GM23338 (cell line): Measurements from ENCODE around the gene DCBLD1. TPM values are rescaled to one million over a fixed set of nuclear protein-coding genes. Genes with fewer than 3 reads are reported as not detected.

Source experiments
- ATAC-seq: fragments of 200-7000 bp; cut with Tn5 transposase; 3 replicates; pipeline ENCODE4 v1.9.1; 2020
- DNase-seq: peaks from one replicate; pipeline ENCODE4 v3.0.0-alpha.2; 2015; ENCODE audit warnings: low spot score
- H2AFZ ChIP-seq: fragments of 200-600 bp; sonication (generic); 2 replicates; pipeline ENCODE4 v1.8.0; 2016; ENCODE audit warnings: antibody characterized with exemption, mild to moderate bottlenecking, moderate library complexity
- H3F3A ChIP-seq: fragments of 200-600 bp; sonication (generic); replicated peaks from 2 replicates; pipeline ENCODE4 v1.8.0; 2017; ENCODE audit warnings: antibody characterized with exemption, mixed run types, low read depth
- H3K27ac ChIP-seq: fragments of 200-600 bp; sonication (generic); 2 replicates; pipeline ENCODE4 v1.6.1; 2016; ENCODE audit warnings: low read depth
- H3K27me3 ChIP-seq: fragments of 200-600 bp; sonication (generic); 2 replicates; pipeline ENCODE4 v1.8.0; 2016; ENCODE audit warnings: mild to moderate bottlenecking, mixed run types, moderate library complexity; ENCODE audit not compliant: insufficient read depth
- H3K36me3 ChIP-seq: fragments of 200-600 bp; sonication (generic); 2 replicates; pipeline ENCODE4 v1.8.0; 2016; ENCODE audit warnings: mild to moderate bottlenecking; ENCODE audit not compliant: insufficient read depth
- H3K4me1 ChIP-seq: fragments of 200-600 bp; sonication (generic); 2 replicates; pipeline ENCODE4 v1.8.0; 2016; ENCODE audit warnings: mild to moderate bottlenecking, moderate library complexity; ENCODE audit not compliant: insufficient read depth
- H3K4me2 ChIP-seq: fragments of 200-600 bp; sonication (generic); 2 replicates; pipeline ENCODE4 v1.7.1; 2017; ENCODE audit warnings: mixed run types
- H3K4me3 ChIP-seq: fragments of 200-600 bp; sonication (generic); 2 replicates; pipeline ENCODE4 v1.6.1; 2016; ENCODE audit warnings: mixed run types
- H3K79me2 ChIP-seq: fragments of 200-600 bp; sonication (generic); replicated peaks from 2 replicates; pipeline ENCODE4 v1.8.0; 2017; ENCODE audit warnings: mild to moderate bottlenecking; ENCODE audit not compliant: insufficient read depth
- H3K9me2 ChIP-seq: fragments of 200-600 bp; sonication (generic); 2 replicates; pipeline ENCODE4 v1.8.0; 2017; ENCODE audit not compliant: insufficient read depth
- H4K20me1 ChIP-seq: fragments of 200-600 bp; sonication (generic); replicated peaks from 2 replicates; pipeline ENCODE4 v1.8.0; 2017; ENCODE audit warnings: mild to moderate bottlenecking; ENCODE audit not compliant: insufficient read depth
- H3K27ac Mint-ChIP-seq: 2 replicates; pipeline ENCODE4 v1.8.0; 2020; ENCODE audit warnings: inconsistent platforms, mild to moderate bottlenecking, moderate library complexity, mixed read lengths
- H3K27me3 Mint-ChIP-seq: 3 replicates; pipeline ENCODE4 v1.8.0; 2022; ENCODE audit warnings: low read depth, mild to moderate bottlenecking, moderate library complexity, mixed read lengths, inconsistent platforms; ENCODE audit not compliant: insufficient read depth, poor library complexity
- H3K36me3 Mint-ChIP-seq: 3 replicates; pipeline ENCODE4 v1.8.0; 2021; ENCODE audit warnings: low read depth, mild to moderate bottlenecking, inconsistent platforms, moderate library complexity, mixed read lengths
- H3K4me1 Mint-ChIP-seq: 3 replicates; pipeline ENCODE4 v1.8.0; 2020; ENCODE audit warnings: mild to moderate bottlenecking, inconsistent platforms, mixed read lengths
- H3K4me3 Mint-ChIP-seq: 3 replicates; pipeline ENCODE4 v1.8.0; 2021; ENCODE audit warnings: moderate library complexity, mild to moderate bottlenecking, inconsistent platforms, mixed read lengths
- H3K9me3 Mint-ChIP-seq: 3 replicates; pipeline ENCODE4 v1.8.0; 2020; ENCODE audit warnings: moderate library complexity, mild to moderate bottlenecking, inconsistent platforms, mixed read lengths
- polyA plus RNA-seq: library from polyadenylated mRNA; unstranded; fragments of >200 nt; fragmentation: Nextera tagmentation; extraction: Ambion mirVana; gene quantifications from 2 replicates; pipeline ENCODE4 v1.2.1, GENCODE V29; 2016
- small RNA-seq: library from RNA; depleted of rRNA; stranded (forward); fragments of <200 nt; gene quantifications from one replicate; pipeline ENCODE3, GENCODE V24; 2014; ENCODE audit warnings: low replicate concordance
- total RNA-seq: library from RNA; depleted of rRNA; stranded (reverse); fragments of >200 nt; shearing (Covaris generic); gene quantifications from 2 replicates; pipeline ENCODE4 v1.2.3, GENCODE V29; 2014; rRNA removed
- TF ChIP-seq, protein P1 (sequence below): IDR thresholded peaks from 2 replicates; pipeline ENCODE4 v1.6.1; 2016; ENCODE audit warnings: antibody characterized with exemption
- TF ChIP-seq, protein P2 (sequence below), 2 experiments: fragments of 200-600 bp in 1 of 2; sonication (generic) in 1 of 2; conservative IDR thresholded peaks; 2 replicates each; pipeline versions ENCODE4 v1.5.1 to v1.6.1; 2016 to 2017; ENCODE audit warnings: antibody characterized with exemption in 2 of 2, low read depth in 2 of 2, mild to moderate bottlenecking in 2 of 2, moderate library complexity in 1 of 2

The DCBLD1 gene
- total and polyA plus RNA-seq, 2 experiments from 2014 or later: 4.2 to 7.6 TPM

DNA sequence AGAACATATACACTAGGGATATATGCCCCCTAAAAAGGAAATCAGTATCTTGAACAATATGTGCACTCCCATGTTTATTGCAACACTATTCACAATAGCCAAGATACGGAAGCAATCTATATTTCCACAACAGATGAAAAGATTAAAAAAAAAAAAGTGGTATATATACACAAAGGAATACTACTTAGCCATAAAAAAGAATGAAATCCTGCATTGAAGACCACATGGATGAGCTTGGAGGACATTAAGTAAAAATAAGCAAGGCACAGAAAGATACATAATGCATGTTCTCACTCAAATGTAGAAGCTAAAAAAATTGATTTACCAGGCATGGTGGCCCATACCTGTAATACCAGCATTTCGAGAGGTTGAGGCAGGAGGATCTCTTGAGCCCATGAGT, 115.3 kb downstream of the DCBLD1 start:
- Histone ChIP-seq H3K4me1 (peaks cover 6% of the 10 kb centered on the region; the same call in 1 of the 2 replicates), H2AFZ (no peak overlapping the region), H3F3A (no peaks in the 10 kb centered on the region), H4K20me1 (peaks cover 8% of the 10 kb centered on the region; the same call in 1 of the 2 replicates), H3K27me3 (no peaks in the 10 kb centered on the region), H3K36me3 (peaks cover 9% of the 10 kb centered on the region; the same call in 1 of the 2 replicates), H3K4me3 (no peak overlapping the region), H3K79me2 (peaks cover 92% of the 10 kb centered on the region), H3K9me2 (no peaks in the 10 kb centered on the region), H3K27ac (no peak overlapping the region), H3K4me2 (no peak overlapping the region)
- Mint-ChIP-seq H3K4me1 (peaks cover 7% of the 10 kb centered on the region; the same call in 2 of the 3 replicates), H3K9me3 (peaks cover 10% of the 10 kb centered on the region; the same call in 2 of the 3 replicates), H3K27me3 (peaks cover 5% of the 10 kb centered on the region), H3K36me3 (peaks cover 40% of the 10 kb centered on the region), H3K4me3 (no peak overlapping the region), H3K27ac (no peak overlapping the region)
- DNase-seq (no peak), ATAC-seq (no peak)
- TF ChIP-seq, protein P1, sequence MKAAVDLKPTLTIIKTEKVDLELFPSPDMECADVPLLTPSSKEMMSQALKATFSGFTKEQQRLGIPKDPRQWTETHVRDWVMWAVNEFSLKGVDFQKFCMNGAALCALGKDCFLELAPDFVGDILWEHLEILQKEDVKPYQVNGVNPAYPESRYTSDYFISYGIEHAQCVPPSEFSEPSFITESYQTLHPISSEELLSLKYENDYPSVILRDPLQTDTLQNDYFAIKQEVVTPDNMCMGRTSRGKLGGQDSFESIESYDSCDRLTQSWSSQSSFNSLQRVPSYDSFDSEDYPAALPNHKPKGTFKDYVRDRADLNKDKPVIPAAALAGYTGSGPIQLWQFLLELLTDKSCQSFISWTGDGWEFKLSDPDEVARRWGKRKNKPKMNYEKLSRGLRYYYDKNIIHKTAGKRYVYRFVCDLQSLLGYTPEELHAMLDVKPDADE: no peak
- TF ChIP-seq, protein P2, sequence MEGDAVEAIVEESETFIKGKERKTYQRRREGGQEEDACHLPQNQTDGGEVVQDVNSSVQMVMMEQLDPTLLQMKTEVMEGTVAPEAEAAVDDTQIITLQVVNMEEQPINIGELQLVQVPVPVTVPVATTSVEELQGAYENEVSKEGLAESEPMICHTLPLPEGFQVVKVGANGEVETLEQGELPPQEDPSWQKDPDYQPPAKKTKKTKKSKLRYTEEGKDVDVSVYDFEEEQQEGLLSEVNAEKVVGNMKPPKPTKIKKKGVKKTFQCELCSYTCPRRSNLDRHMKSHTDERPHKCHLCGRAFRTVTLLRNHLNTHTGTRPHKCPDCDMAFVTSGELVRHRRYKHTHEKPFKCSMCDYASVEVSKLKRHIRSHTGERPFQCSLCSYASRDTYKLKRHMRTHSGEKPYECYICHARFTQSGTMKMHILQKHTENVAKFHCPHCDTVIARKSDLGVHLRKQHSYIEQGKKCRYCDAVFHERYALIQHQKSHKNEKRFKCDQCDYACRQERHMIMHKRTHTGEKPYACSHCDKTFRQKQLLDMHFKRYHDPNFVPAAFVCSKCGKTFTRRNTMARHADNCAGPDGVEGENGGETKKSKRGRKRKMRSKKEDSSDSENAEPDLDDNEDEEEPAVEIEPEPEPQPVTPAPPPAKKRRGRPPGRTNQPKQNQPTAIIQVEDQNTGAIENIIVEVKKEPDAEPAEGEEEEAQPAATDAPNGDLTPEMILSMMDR (conservative IDR thresholded peaks at IDR 0.05; ENCODE audit: low read depth in 2 of 2): no peak

Small RNAs within 50 kb of the gene (small RNA-seq; reads per million reads assigned to genes)
- gene RNU6-253P: not detected

Other genes starting within 250 kb of the DCBLD1 start
- 0.12 TPM in 1 of 2 replicates, not detected in the other for gene VGLL2, start 217.1 kb upstream of the DCBLD1 start, total RNA-seq
- gene VGLL2, start 217.1 kb upstream of the DCBLD1 start, polyA plus RNA-seq: not detected in 2 replicates
- gene ROS1, start 56.7 kb upstream of the DCBLD1 start, total RNA-seq: not detected in 2 replicates
- gene ROS1, start 56.7 kb upstream of the DCBLD1 start, polyA plus RNA-seq: not detected in 2 replicates
- 24.9 and 26.4 TPM in 2 replicates for gene GOPC, start 119.8 kb downstream of the DCBLD1 start, total RNA-seq
- 14.0 and 15.5 TPM in 2 replicates for gene GOPC, start 119.8 kb downstream of the DCBLD1 start, polyA plus RNA-seq
- gene NUS1, start 192.8 kb downstream of the DCBLD1 start, total RNA-seq: 67.7 and 69.0 TPM in 2 replicates
- 34.6 and 38.3 TPM in 2 replicates for gene NUS1, start 192.8 kb downstream of the DCBLD1 start, polyA plus RNA-seq